Ishikawa (cell line): ENCODE data around the gene ARFGAP1.

Experiments used
- CEBPB ChIP-seq: IDR thresholded peaks from 2 replicates; pipeline ENCODE4 v1.6.1; 2012
- CREB1 ChIP-seq: IDR thresholded peaks from 2 replicates; pipeline ENCODE4 v1.6.1; 2012; ENCODE audit warnings: low read depth
- EGR1 ChIP-seq: IDR thresholded peaks from 2 replicates; pipeline ENCODE4 v1.6.1; 2012
- EP300 ChIP-seq: IDR thresholded peaks from 2 replicates; pipeline ENCODE4 v1.6.1; 2012; ENCODE audit warnings: borderline replicate concordance
- FOXM1 ChIP-seq: IDR thresholded peaks from 2 replicates; pipeline ENCODE4 v1.6.1; 2012; ENCODE audit warnings: low read depth, borderline replicate concordance
- NFIC ChIP-seq: IDR thresholded peaks from 2 replicates; pipeline ENCODE4 v1.6.1; 2012
- RAD21 ChIP-seq: IDR thresholded peaks from 2 replicates; pipeline ENCODE4 v1.6.1; 2012; ENCODE audit warnings: low read depth
- TAF1 ChIP-seq: IDR thresholded peaks from 2 replicates; pipeline ENCODE4 v1.6.1; 2012; ENCODE audit warnings: low read depth, mild to moderate bottlenecking
- TCF12 ChIP-seq: IDR thresholded peaks from 2 replicates; pipeline ENCODE4 v1.6.1; 2012; ENCODE audit warnings: low read depth
- TEAD4 ChIP-seq: IDR thresholded peaks from 2 replicates; pipeline ENCODE4 v1.6.1; 2012
- YY1 ChIP-seq: IDR thresholded peaks from 2 replicates; pipeline ENCODE4 v1.6.1; 2012; ENCODE audit warnings: low read depth
- ZBTB7A ChIP-seq: IDR thresholded peaks from 2 replicates; pipeline ENCODE4 v1.6.1; 2012; ENCODE audit warnings: low read depth
- TF ChIP-seq, protein P1 (sequence below): IDR thresholded peaks from 2 replicates; pipeline ENCODE4 v1.6.1; 2012; ENCODE audit warnings: low read depth, mild to moderate bottlenecking
- TF ChIP-seq, protein P2 (sequence below): IDR thresholded peaks from 2 replicates; pipeline ENCODE4 v1.6.1; 2012
- TF ChIP-seq, protein P3 (sequence below): IDR thresholded peaks from 2 replicates; pipeline ENCODE4 v1.6.1; 2012

Gene ARFGAP1

DNA sequence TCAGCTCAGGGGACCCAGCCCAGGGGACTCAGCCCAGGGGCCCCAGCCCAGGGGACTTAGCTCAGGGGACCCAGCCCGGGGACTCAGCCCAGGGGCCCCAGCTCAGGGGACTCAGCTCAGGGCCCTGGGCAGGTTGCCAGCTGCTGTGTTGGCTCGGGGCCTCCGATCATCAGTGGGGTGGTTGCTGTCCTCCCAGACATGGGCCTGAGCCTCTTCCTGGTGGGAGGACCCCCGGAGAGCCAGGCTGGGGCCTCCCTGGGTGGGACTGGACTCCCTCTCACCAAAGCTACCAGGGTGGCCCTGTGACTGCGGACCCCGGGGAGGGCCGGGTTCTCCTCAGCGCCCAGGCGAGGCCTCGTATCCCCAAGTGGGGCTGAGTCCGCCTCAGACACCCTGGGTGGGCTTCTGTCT lies 24.8 kb downstream of the ARFGAP1 start:
- TF ChIP-seq, protein P1, sequence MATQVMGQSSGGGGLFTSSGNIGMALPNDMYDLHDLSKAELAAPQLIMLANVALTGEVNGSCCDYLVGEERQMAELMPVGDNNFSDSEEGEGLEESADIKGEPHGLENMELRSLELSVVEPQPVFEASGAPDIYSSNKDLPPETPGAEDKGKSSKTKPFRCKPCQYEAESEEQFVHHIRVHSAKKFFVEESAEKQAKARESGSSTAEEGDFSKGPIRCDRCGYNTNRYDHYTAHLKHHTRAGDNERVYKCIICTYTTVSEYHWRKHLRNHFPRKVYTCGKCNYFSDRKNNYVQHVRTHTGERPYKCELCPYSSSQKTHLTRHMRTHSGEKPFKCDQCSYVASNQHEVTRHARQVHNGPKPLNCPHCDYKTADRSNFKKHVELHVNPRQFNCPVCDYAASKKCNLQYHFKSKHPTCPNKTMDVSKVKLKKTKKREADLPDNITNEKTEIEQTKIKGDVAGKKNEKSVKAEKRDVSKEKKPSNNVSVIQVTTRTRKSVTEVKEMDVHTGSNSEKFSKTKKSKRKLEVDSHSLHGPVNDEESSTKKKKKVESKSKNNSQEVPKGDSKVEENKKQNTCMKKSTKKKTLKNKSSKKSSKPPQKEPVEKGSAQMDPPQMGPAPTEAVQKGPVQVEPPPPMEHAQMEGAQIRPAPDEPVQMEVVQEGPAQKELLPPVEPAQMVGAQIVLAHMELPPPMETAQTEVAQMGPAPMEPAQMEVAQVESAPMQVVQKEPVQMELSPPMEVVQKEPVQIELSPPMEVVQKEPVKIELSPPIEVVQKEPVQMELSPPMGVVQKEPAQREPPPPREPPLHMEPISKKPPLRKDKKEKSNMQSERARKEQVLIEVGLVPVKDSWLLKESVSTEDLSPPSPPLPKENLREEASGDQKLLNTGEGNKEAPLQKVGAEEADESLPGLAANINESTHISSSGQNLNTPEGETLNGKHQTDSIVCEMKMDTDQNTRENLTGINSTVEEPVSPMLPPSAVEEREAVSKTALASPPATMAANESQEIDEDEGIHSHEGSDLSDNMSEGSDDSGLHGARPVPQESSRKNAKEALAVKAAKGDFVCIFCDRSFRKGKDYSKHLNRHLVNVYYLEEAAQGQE: no peak
- TF ChIP-seq FOXM1 (no peak), ZBTB7A (no peak)

DNA sequence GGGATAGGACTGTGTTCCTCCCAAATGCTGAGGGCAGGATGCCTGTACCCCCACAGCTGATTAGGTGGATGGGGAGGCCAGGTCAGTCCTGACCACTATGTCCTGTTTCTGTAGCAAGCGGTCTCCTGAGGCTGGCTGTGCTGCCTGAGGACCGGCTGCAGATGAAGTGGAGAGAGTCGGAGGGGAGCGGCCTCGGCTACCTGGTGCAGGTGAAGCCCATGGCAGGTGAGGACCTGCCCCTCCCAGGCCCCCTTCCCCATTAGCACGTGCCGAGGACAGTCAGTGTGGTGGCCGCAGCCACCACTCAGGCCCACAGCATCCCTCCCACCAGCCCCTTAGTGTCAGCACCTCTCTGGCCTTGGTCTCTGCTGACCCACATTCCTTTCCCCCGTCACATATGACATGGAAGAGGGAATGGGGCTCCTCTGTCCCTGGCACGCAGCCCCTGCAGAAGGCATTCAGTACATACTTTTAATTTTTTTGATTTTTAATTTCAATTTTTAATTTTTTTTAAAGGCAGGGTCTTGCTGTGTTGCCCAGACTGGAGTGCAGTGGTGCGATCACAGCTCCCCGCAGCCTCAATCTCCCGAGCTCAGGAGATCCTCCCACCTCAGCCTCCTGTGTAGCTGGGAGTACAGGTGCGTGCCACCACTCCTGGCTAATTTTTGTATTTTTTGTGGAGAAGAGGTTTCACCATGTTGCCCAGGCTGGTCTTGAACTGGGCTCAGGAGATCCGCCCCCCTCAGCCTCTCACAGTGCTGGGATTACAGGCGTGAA lies 25.4 kb downstream of the ARFGAP1 start:
- TF ChIP-seq ZBTB7A (no peak), RAD21 (no peak), TCF12 (no peak), TEAD4 (no peak), TAF1 (no peak), YY1 (no peak), EP300 (no peak), CEBPB (no peak), CREB1 (no peak), FOXM1 (no peak), EGR1 (no peak), NFIC (no peak)
- TF ChIP-seq, protein P1: no peak
- TF ChIP-seq, protein P2, sequence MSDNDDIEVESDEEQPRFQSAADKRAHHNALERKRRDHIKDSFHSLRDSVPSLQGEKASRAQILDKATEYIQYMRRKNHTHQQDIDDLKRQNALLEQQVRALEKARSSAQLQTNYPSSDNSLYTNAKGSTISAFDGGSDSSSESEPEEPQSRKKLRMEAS: no peak
- TF ChIP-seq, protein P3, sequence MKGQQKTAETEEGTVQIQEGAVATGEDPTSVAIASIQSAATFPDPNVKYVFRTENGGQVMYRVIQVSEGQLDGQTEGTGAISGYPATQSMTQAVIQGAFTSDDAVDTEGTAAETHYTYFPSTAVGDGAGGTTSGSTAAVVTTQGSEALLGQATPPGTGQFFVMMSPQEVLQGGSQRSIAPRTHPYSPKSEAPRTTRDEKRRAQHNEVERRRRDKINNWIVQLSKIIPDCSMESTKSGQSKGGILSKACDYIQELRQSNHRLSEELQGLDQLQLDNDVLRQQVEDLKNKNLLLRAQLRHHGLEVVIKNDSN: no peak

DNA sequence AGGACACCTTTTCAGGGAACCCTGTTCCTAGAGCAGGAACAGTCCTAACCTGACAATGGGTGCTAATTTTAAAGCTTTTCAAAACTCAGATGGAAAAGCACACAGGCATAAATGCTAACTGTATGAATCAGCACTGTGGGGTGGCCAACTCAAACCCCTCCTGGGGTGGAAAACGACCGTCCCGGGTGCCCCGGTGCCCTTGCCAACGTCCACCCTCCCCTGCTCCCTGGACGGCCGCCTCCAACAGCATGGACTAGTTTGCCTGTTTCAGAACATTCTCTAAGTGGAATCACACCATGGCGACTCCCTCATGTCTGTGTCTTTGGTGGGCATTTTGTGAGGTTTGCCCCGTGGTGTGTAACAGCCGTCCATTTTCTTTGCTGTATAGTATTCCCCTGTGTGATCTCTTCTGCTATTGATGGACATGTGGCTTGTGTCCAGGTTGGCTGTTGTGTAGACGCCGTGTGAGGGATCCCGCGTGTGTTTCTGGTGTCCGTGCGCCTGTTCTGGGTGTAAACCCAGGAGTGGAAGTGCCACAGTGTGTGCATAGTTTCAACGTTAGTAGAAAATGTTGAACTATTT lies 26.2 kb downstream of the ARFGAP1 start:
- TF ChIP-seq CEBPB (no peak), EGR1 (no peak)

DNA sequence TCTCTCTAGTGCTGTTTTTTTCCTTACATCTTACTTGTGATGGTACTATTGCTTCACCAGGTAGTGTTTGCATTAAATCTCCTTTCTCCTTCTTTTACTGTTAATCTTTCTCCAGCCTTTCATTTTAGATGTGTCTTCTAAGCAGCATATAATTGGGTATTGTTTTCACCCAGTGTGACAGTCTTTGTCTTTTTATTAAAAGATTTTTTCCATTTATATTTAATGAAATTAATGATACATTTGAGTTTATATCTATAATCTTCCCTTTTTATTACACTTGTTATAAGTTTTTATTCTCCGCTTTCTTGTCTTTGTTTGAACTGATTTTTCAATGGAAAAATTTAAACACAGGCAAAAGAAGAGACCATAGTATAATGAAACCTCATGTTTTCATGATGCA lies 29.1 kb downstream of the ARFGAP1 start:
- no peak for TF ChIP-seq TCF12
- TF ChIP-seq FOXM1: no peak
- no peak for TF ChIP-seq CEBPB
- TF ChIP-seq RAD21: no peak
- TF ChIP-seq, protein P3: no peak
- no peak for TF ChIP-seq ZBTB7A
- TF ChIP-seq, protein P2: no peak
- no peak for TF ChIP-seq TAF1
- no peak for TF ChIP-seq YY1
- no peak for TF ChIP-seq EP300
- no peak for TF ChIP-seq TEAD4
- TF ChIP-seq NFIC: no peak
- TF ChIP-seq, protein P1: no peak
- no peak for TF ChIP-seq EGR1
- TF ChIP-seq CREB1: no peak

DNA sequence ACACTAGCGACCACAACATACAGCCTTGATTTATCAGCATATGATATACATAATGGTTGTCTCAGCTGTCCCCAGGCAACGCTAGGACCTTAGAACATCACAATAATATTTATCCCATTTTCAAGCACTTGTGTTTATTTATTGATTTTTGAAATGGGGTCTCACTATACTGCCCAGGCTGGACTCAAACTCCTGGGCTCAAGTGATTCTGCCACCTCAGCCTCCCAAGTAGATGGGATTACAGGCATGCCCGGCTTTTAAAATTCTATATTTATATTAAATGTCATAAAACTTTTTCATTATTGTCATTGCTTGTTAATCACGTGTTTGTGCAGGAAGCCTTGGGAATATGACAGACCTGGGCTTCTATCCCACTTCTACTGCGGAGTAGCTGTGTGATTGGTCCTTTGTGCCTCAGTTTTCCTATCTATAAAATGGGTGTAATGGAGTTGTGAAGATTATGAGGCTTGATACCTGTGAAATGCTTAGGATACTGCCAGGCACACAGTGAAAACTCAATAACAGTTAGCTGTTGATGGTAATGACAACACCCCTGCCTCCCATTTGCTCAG lies 30.6 kb downstream of the ARFGAP1 start:
- TF ChIP-seq, protein P3: no peak
- no peak for TF ChIP-seq CREB1
- TF ChIP-seq, protein P1: no peak
